ENCODE measurements around the gene F5. TPM values are rescaled to one million over a fixed set of nuclear protein-coding genes. Genes with fewer than 3 reads are reported as not detected.
"Not testable (repeated sequence)": the region's sequence is repeated elsewhere in the genome, so short reads cannot be mapped to it uniquely, and the experiment has no call there.

F5 gene
- polyA plus RNA-seq, 10 donors = 0.03 to 1.3 (median 0.23) TPM

GRCh38 chr1:169511316-169512005, 74.8 kb downstream of the F5 start:
- peak in 1 of 3 donors; percentile 20 for DNase-seq

DNA sequence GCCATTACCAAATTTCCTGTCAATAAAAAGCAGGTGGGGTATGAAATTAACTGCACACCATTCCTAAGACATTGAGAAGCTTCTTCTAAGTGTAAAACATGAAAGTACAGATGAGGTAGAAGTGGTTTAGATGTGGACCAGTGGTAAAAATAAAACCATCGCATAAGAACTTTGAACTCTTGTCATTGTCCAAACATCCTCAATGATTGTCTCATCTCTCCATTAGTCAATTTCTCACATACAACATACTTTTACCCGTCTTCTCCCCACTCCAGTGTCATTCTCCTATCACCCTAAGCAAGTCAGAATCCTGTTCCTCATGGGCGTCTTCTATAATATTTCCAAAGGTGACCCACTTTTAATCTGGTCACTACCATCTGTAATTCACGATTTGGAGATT, 76.2 kb downstream of the F5 start:
- no peak for DNase-seq

DNA sequence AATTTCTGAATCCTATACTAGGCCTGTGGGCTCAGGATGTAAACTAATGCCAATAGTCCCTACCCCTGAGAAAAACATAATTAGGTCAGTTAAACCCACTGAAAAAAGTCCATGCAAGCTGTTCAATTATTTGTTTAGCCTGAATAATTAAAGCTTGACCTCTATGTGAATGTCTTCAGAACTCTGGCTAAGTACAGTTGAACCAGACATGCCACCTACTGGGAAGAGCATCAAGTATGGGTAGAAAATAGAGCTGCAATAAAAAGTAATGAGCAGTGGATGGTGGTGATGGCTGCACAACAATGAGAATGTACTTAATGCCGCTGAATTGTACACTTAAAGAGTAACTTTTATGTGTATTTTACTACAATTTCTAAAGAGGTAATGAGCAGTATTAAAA, 76.9 kb downstream of the F5 start:
- DNase-seq = no peak

GRCh38 chr1:169508432-169509338, 77.6 kb downstream of the F5 start:
- DNase-seq = no peak

DNA sequence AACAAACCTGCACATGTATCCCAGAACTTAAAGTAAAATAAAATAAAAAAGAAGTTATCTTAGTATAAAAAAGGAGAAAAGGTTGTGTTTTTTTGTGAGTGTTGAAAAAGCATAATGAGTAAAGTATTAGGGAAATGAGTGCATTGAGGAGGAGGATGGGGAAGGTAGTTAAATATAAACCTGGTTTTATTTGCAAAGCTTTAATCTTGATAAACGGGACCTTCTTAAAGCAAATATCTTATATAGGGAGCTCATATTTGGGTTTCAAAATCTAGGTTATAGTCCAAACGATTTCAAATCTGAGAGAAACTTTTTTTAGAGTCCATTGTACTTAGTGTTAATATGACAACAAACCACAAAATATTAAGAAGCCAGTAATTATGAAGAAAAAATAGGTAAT, 78.9 kb downstream of the F5 start:
- no peak for DNase-seq

- DNase-seq = not testable (repeated sequence)
Measured at GRCh38 chr1:169503601-169504000, 82.7 kb downstream of the F5 start.

- no peak for DNase-seq
Measured at GRCh38 chr1:169499807-169500206, 86.5 kb downstream of the F5 start.

- no peak for DNase-seq
Measured at GRCh38 chr1:169497317-169497716, 89.0 kb downstream of the F5 start.

- DNase-seq = no peak
Measured at GRCh38 chr1:169495916-169496315, 90.4 kb downstream of the F5 start.

GRCh38 chr1:169495046-169495775, 91.1 kb downstream of the F5 start:
- DNase-seq = no peak

DNA sequence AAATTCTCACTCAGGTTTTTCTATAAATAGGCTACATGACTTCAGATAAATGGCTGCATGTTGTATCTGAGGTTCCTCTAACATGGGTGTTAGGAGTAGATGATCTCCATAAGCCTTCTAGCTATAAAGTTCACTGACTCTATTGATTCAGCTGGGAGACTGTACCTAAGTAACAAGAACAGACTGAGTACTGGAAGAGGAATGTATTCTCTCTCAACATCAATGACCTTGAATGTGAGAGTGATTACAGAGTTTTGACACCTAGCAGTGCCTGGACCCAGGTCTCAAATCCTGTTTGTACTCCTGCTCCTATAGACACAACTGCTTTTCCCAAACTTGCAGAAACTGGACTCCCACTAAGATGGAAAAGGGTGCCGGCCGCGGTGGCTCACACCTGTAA, 91.9 kb downstream of the F5 start:
- no peak for DNase-seq

DNA sequence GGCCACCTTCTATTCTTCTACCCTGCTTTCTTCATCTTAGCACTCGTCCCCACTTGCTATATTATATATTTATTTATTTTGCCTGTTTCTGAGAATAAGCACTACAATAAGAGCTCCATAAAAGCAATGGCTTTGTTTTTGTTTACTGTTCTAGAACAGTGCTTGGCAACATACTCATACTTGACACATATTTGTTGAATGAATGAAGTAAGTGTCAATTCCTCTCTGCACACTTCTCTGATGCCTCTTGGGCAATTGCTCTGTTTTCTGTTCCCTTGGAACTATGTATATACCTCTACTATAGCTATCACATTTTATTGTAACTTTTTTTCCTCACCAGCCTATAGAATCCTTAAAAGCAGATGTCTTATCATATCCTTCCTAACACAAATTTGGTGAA, 93.0 kb downstream of the F5 start:
- no peak for DNase-seq

GRCh38 chr1:169491845-169492281, 94.4 kb downstream of the F5 start:
- no peak for DNase-seq

GRCh38 chr1:169488157-169488556, 98.1 kb downstream of the F5 start:
- DNase-seq = no peak

DNA sequence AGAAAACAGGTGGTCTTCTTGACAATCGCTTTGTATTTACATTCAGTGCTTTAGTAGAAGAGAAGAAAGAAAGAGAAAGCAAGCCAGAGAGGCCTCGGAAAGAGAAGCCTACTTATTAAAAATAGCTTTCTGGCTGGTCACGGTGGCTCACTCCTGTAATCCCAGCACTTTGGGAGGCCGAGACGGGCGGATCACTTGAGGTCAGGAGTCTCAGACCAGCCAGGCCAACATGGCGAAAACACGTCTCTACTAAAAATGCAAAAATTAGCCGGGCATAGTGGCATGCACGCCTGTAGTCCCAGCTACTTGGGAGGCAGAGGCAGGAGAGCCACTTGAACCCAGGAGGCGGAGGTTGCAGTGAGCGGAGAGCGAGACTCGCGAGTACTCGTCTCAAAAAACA, 98.7 kb downstream of the F5 start:
- no peak for DNase-seq

- no peak for DNase-seq
Measured at GRCh38 chr1:169487133-169487532, 99.1 kb downstream of the F5 start.

GRCh38 chr1:169486281-169487051, 99.8 kb downstream of the F5 start:
- peak; percentile 37 to 74 (median 65) for DNase-seq

GRCh38 chr1:169485431-169486280, 100.6 kb downstream of the F5 start, which contains the start of gene SLC19A2:
Gene SLC19A2, minus strand, starts transcription at chr1:169485944. Its CDS starts 178 bp downstream, at chr1:169485766.
- DNase-seq = peak; percentile 99 to 100 (median 100)

GRCh38 chr1:169484683-169485430, 101.4 kb downstream of the F5 start:
- peak in 2 of 3 donors; percentile 4 to 36 for DNase-seq

- DNase-seq = no peak
Measured at GRCh38 chr1:169484101-169484500, 102.2 kb downstream of the F5 start.
